ENCODE results near the gene ERRFI1.

DNA sequence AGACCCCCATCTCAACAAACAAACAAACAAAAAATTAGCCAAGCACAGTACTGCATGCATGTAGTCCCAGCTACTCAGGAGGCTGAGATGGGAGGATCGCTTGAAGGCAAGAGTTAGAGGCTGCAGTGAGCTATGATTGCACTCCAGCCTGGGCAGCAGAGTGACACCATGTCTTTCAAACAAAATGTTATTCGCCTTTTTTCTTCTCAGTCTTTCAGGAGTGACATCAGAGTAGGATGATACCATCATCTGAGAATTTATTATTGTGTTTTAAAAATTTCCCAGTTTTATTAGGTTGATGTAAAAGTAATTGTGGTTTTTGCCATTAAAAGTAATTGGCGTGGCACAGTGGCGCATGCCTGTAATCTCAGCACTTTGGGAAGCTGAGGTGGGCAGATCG is 53.8 kb downstream of the ERRFI1 start:
- no peak for TF ChIP-seq POLR2AphosphoS5 (IDR thresholded peaks at IDR 0.05)
- TF ChIP-seq, protein P1, sequence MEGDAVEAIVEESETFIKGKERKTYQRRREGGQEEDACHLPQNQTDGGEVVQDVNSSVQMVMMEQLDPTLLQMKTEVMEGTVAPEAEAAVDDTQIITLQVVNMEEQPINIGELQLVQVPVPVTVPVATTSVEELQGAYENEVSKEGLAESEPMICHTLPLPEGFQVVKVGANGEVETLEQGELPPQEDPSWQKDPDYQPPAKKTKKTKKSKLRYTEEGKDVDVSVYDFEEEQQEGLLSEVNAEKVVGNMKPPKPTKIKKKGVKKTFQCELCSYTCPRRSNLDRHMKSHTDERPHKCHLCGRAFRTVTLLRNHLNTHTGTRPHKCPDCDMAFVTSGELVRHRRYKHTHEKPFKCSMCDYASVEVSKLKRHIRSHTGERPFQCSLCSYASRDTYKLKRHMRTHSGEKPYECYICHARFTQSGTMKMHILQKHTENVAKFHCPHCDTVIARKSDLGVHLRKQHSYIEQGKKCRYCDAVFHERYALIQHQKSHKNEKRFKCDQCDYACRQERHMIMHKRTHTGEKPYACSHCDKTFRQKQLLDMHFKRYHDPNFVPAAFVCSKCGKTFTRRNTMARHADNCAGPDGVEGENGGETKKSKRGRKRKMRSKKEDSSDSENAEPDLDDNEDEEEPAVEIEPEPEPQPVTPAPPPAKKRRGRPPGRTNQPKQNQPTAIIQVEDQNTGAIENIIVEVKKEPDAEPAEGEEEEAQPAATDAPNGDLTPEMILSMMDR (IDR thresholded peaks at IDR 0.05): no peak

Data from esophagus muscularis mucosa (tissue), 3 donors.